ENCODE results near the gene SPINK8.
"Not testable (repeated sequence)": the region's sequence is repeated elsewhere in the genome, so short reads cannot be mapped to it uniquely, and the experiment has no call there.

The SPINK8 gene

GRCh38 chr3:48276911-48277641 lies 56.4 kb downstream of the SPINK8 start:
- Histone ChIP-seq H3K36me3 (ENCODE audit: control insufficient read depth in 2 of 2, insufficient read depth in 2 of 2, low read length in 2 of 2) (no peaks in the 10 kb centered on the region), H3K27ac (ENCODE audit: low read length) (no peak overlapping the region), H3K4me1 (ENCODE audit: control insufficient read depth, insufficient read depth, low read length) (no peaks in the 10 kb centered on the region), H3K9me3 (ENCODE audit: control insufficient read depth in 2 of 2, low read length in 2 of 2) (no peaks in the 10 kb centered on the region), H3K4me3 (ENCODE audit: low read length in 2 of 2) (no peak overlapping the region), H3K27me3 (ENCODE audit: control insufficient read depth in 1 of 2, insufficient read depth in 2 of 2, low read length in 2 of 2) (no peaks in the 10 kb centered on the region), H3K9ac (ENCODE audit: low read length in 2 of 2) (no peak overlapping the region)

DNA sequence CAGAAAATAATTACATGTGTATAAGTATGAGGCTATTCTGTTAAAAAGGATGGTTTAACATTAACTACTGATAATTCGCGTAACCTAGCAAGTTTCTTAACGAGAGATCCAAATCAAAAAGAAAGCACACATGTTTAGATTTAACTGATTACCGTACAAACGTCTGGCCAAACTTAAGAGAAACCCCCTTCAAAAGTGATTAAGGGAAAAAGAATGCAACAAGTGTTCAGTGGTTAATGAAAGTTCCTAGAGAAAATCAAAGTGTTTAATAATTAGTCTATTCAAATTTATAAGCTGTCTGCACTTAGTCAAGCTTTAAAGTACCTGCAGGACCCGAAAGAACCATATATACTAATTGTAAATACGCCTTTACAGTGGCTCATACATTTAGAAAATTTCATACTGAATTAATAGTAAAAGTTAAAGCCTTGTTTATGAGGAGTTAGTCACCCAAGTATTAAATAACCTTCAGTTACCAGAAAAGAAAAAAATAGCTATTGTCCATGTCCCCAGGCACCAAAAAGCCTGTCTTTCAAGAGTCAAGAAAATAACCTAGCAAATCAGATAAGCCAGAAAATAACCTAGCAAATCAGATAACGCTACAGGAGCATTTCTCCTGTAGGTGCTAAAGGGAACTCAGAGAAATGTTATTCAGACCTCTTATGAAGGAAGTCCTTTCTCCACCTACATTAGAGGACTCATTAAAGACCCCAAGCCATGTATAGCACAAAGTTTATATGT lies 58.0 kb downstream of the SPINK8 start:
- H3K36me3 ChIP-seq (ENCODE audit: control insufficient read depth in 2 of 2, insufficient read depth in 2 of 2, low read length in 2 of 2): no peaks in the 10 kb centered on the region
- no peaks in the 10 kb centered on the region for H3K27me3 ChIP-seq (ENCODE audit: control insufficient read depth in 1 of 2, insufficient read depth in 2 of 2, low read length in 2 of 2)
- no peak overlapping the region for H3K27ac ChIP-seq (ENCODE audit: low read length)
- H3K4me3 ChIP-seq (ENCODE audit: low read length in 2 of 2): no peak overlapping the region
- H3K4me1 ChIP-seq (ENCODE audit: control insufficient read depth, insufficient read depth, low read length): no peaks in the 10 kb centered on the region
- H3K9me3 ChIP-seq (ENCODE audit: control insufficient read depth in 2 of 2, low read length in 2 of 2): no peaks in the 10 kb centered on the region
- no peak overlapping the region for H3K9ac ChIP-seq (ENCODE audit: low read length in 2 of 2)

DNA sequence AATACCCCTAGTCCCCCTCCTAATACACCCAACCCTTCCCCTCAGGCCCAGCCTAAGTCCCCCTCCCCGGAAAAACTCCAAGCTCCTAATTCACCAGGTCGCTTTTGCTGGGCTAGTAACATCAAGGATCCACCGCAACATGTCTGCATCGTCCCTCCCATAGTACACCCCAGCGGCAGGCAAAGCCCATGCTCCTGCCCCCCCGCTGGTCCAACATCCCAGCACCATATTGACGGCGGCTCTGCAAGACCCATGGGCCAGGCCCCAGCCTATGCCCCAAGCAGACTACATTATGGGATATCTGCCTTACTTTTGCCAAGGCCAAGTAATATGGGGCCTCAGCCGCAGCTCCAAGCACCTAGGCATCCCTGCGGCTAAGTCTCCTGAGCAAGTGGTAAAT lies 59.0 kb downstream of the SPINK8 start:
- H3K9ac ChIP-seq (ENCODE audit: low read length in 2 of 2): no peak overlapping the region
- no peaks in the 10 kb centered on the region for H3K27me3 ChIP-seq (ENCODE audit: control insufficient read depth in 1 of 2, insufficient read depth in 2 of 2, low read length in 2 of 2)
- no peaks in the 10 kb centered on the region for H3K4me1 ChIP-seq (ENCODE audit: control insufficient read depth, insufficient read depth, low read length)
- peaks cover 2 to 5% of the 10 kb centered on the region in 2 donors for H3K36me3 ChIP-seq (ENCODE audit: control insufficient read depth in 2 of 2, insufficient read depth in 2 of 2, low read length in 2 of 2)
- no peak overlapping the region for H3K4me3 ChIP-seq (ENCODE audit: low read length in 2 of 2)
- no peaks in the 10 kb centered on the region for H3K9me3 ChIP-seq (ENCODE audit: control insufficient read depth in 2 of 2, low read length in 2 of 2)
- H3K27ac ChIP-seq (ENCODE audit: low read length): no peak overlapping the region

GRCh38 chr3:48273594-48274211 lies 59.8 kb downstream of the SPINK8 start:
- Histone ChIP-seq H3K27ac (ENCODE audit: low read length) (no peak overlapping the region), H3K36me3 (ENCODE audit: control insufficient read depth in 2 of 2, insufficient read depth in 2 of 2, low read length in 2 of 2) (peaks cover 8 to 11% of the 10 kb centered on the region in 2 donors), H3K9me3 (ENCODE audit: control insufficient read depth in 2 of 2, low read length in 2 of 2) (no peaks in the 10 kb centered on the region), H3K9ac (ENCODE audit: low read length in 2 of 2) (no peak overlapping the region), H3K4me3 (ENCODE audit: low read length in 2 of 2) (no peak overlapping the region), H3K27me3 (ENCODE audit: control insufficient read depth in 1 of 2, insufficient read depth in 2 of 2, low read length in 2 of 2) (no peaks in the 10 kb centered on the region), H3K4me1 (ENCODE audit: control insufficient read depth, insufficient read depth, low read length) (no peaks in the 10 kb centered on the region)

- Histone ChIP-seq H3K27ac (ENCODE audit: low read length) (no peak overlapping the region), H3K36me3 (ENCODE audit: control insufficient read depth in 2 of 2, insufficient read depth in 2 of 2, low read length in 2 of 2) (peaks cover 19 to 20% of the 10 kb centered on the region in 2 donors)
Observed at GRCh38 chr3:48271763-48272498, 61.5 kb downstream of the SPINK8 start.

GRCh38 chr3:48271223-48271622 lies 62.2 kb downstream of the SPINK8 start:
- not testable (repeated sequence) for H3K4me3 ChIP-seq (ENCODE audit: low read length in 2 of 2); H3K4me1 ChIP-seq (ENCODE audit: control insufficient read depth, insufficient read depth, low read length); H3K9ac ChIP-seq (ENCODE audit: low read length in 2 of 2); H3K9me3 ChIP-seq (ENCODE audit: control insufficient read depth in 2 of 2, low read length in 2 of 2); H3K27ac ChIP-seq (ENCODE audit: low read length); H3K27me3 ChIP-seq (ENCODE audit: control insufficient read depth in 1 of 2, insufficient read depth in 2 of 2, low read length in 2 of 2)
- peaks cover 24 to 27% of the 10 kb centered on the region in 2 donors for H3K36me3 ChIP-seq (ENCODE audit: control insufficient read depth in 2 of 2, insufficient read depth in 2 of 2, low read length in 2 of 2)

More at GRCh38 chr3:48271763-48272498, 61.5 kb downstream of the SPINK8 start:
- H3K9ac ChIP-seq (ENCODE audit: low read length in 2 of 2): no peak overlapping the region
- no peaks in the 10 kb centered on the region for H3K27me3 ChIP-seq (ENCODE audit: control insufficient read depth in 1 of 2, insufficient read depth in 2 of 2, low read length in 2 of 2)
- H3K9me3 ChIP-seq (ENCODE audit: control insufficient read depth in 2 of 2, low read length in 2 of 2): no peaks in the 10 kb centered on the region
- no peaks in the 10 kb centered on the region for H3K4me1 ChIP-seq (ENCODE audit: control insufficient read depth, insufficient read depth, low read length)
- no peak overlapping the region for H3K4me3 ChIP-seq (ENCODE audit: low read length in 2 of 2)

DNA sequence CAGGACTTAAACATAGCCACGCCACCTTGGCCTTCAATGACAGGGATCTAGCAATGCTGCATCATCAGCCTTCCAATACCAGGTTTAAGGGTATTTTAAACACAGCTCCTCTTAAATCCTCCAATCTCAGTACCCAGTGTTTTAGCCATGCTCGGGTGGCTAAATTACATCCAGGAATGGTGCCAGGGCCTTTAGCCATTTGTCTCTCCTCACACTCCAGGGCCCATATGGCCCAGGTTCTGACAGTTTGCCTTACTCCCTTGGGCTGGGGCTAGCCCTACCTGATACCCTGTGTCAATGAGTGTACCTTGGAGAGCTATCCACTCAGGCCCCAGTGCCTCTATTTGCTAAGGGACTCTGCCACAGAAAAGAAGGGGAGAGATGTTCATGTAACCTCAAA lies 63.2 kb downstream of the SPINK8 start:
- no peaks in the 10 kb centered on the region for H3K9me3 ChIP-seq (ENCODE audit: control insufficient read depth in 2 of 2, low read length in 2 of 2)
- H3K27ac ChIP-seq (ENCODE audit: low read length): no peak overlapping the region
- no peaks in the 10 kb centered on the region for H3K4me1 ChIP-seq (ENCODE audit: control insufficient read depth, insufficient read depth, low read length)
- peaks cover 25 to 29% of the 10 kb centered on the region in 2 donors for H3K36me3 ChIP-seq (ENCODE audit: control insufficient read depth in 2 of 2, insufficient read depth in 2 of 2, low read length in 2 of 2)
- H3K4me3 ChIP-seq (ENCODE audit: low read length in 2 of 2): no peak overlapping the region
- H3K9ac ChIP-seq (ENCODE audit: low read length in 2 of 2): no peak overlapping the region
- H3K27me3 ChIP-seq (ENCODE audit: control insufficient read depth in 1 of 2, insufficient read depth in 2 of 2, low read length in 2 of 2): no peaks in the 10 kb centered on the region

GRCh38 chr3:48269592-48269991 lies 63.9 kb downstream of the SPINK8 start:
- no peaks in the 10 kb centered on the region for H3K9me3 ChIP-seq (ENCODE audit: control insufficient read depth in 2 of 2, low read length in 2 of 2)
- no peak overlapping the region for H3K9ac ChIP-seq (ENCODE audit: low read length in 2 of 2)
- no peaks in the 10 kb centered on the region for H3K27me3 ChIP-seq (ENCODE audit: control insufficient read depth in 1 of 2, insufficient read depth in 2 of 2, low read length in 2 of 2)
- no peak overlapping the region for H3K4me3 ChIP-seq (ENCODE audit: low read length in 2 of 2)
- H3K27ac ChIP-seq (ENCODE audit: low read length): no peak overlapping the region
- peaks cover 25 to 29% of the 10 kb centered on the region in 2 donors for H3K36me3 ChIP-seq (ENCODE audit: control insufficient read depth in 2 of 2, insufficient read depth in 2 of 2, low read length in 2 of 2)
- no peaks in the 10 kb centered on the region for H3K4me1 ChIP-seq (ENCODE audit: control insufficient read depth, insufficient read depth, low read length)

DNA sequence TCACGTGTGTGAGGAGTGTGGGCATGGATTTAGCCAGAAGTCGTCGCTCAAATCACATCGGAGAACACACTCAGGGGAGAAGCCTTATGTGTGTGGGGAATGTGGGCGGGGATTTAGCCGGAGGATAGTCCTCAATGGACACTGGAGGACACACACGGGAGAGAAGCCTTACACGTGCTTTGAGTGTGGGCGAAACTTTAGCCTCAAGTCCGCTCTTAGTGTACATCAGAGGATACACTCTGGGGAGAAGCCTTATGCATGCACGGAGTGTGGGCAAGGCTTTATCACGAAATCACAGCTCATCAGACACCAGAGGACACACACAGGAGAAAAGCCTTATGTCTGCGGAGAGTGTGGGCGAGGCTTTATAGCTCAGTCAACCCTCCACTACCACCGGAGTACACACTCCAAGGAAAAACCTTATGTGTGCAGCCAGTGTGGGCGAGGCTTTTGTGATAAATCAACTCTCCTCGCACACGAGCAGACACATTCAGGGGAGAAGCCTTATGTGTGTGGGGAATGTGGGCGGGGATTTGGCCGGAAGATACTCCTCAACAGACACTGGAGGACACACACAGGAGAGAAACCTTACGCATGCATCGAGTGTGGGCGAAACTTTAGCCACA lies 64.4 kb downstream of the SPINK8 start:
- Histone ChIP-seq H3K9ac (ENCODE audit: low read length in 2 of 2) (no peak overlapping the region), H3K27me3 (ENCODE audit: control insufficient read depth in 1 of 2, insufficient read depth in 2 of 2, low read length in 2 of 2) (no peaks in the 10 kb centered on the region), H3K36me3 (ENCODE audit: control insufficient read depth in 2 of 2, insufficient read depth in 2 of 2, low read length in 2 of 2) (peaks cover 25 to 29% of the 10 kb centered on the region in 2 donors), H3K9me3 (ENCODE audit: control insufficient read depth in 2 of 2, low read length in 2 of 2) (no peaks in the 10 kb centered on the region), H3K4me3 (ENCODE audit: low read length in 2 of 2) (no peak overlapping the region), H3K27ac (ENCODE audit: low read length) (no peak overlapping the region), H3K4me1 (ENCODE audit: control insufficient read depth, insufficient read depth, low read length) (no peaks in the 10 kb centered on the region)

GRCh38 chr3:48268381-48268935 lies 65.0 kb downstream of the SPINK8 start:
- H3K4me3 ChIP-seq (ENCODE audit: low read length in 2 of 2): no peak overlapping the region
- H3K9me3 ChIP-seq (ENCODE audit: control insufficient read depth in 2 of 2, low read length in 2 of 2): no peaks in the 10 kb centered on the region
- no peak overlapping the region for H3K9ac ChIP-seq (ENCODE audit: low read length in 2 of 2)
- H3K36me3 ChIP-seq (ENCODE audit: control insufficient read depth in 2 of 2, insufficient read depth in 2 of 2, low read length in 2 of 2): peaks cover 26 to 29% of the 10 kb centered on the region in 2 donors
- H3K27me3 ChIP-seq (ENCODE audit: control insufficient read depth in 1 of 2, insufficient read depth in 2 of 2, low read length in 2 of 2): no peaks in the 10 kb centered on the region
- H3K4me1 ChIP-seq (ENCODE audit: control insufficient read depth, insufficient read depth, low read length): no peaks in the 10 kb centered on the region
- no peak overlapping the region for H3K27ac ChIP-seq (ENCODE audit: low read length)
